PFSK-1 (cell line): ENCODE measurements around the gene PARG.

Experiments
- POLR2AphosphoS5 ChIP-seq: IDR thresholded peaks from 2 replicates; pipeline ENCODE4 v1.6.1; 2012; ENCODE audit warnings: low read depth, mild to moderate bottlenecking, control low read depth, low read length, moderate library complexity
- TAF1 ChIP-seq: IDR thresholded peaks from 2 replicates; pipeline ENCODE4 v1.6.1; 2012; ENCODE audit warnings: low read length, control low read depth, borderline replicate concordance; ENCODE audit not compliant: insufficient read depth

GRCh38 chr10:49831352-49832035 lies 110.3 kb downstream of the PARG start:
- no peak for TF ChIP-seq TAF1
- no peak for TF ChIP-seq POLR2AphosphoS5
